A549 treated with Hydrocortisone at 1 μM for 4 hours (cell line): ENCODE data around the gene GALK2. TPM values are rescaled to one million over a fixed set of nuclear protein-coding genes. Genes with fewer than 3 reads are reported as not detected.

Source experiments
- total RNA-seq: library from RNA; stranded (reverse); fragments of 200-300 nt; extraction: Qiagen RNA extraction; gene quantifications from 5 replicates; pipeline ENCODE4 v1.2.3, GENCODE V29; 2022

GALK2 gene
- total RNA-seq = 18.7 to 27.1 TPM (median 19.5 TPM) in 5 replicates

DNA sequence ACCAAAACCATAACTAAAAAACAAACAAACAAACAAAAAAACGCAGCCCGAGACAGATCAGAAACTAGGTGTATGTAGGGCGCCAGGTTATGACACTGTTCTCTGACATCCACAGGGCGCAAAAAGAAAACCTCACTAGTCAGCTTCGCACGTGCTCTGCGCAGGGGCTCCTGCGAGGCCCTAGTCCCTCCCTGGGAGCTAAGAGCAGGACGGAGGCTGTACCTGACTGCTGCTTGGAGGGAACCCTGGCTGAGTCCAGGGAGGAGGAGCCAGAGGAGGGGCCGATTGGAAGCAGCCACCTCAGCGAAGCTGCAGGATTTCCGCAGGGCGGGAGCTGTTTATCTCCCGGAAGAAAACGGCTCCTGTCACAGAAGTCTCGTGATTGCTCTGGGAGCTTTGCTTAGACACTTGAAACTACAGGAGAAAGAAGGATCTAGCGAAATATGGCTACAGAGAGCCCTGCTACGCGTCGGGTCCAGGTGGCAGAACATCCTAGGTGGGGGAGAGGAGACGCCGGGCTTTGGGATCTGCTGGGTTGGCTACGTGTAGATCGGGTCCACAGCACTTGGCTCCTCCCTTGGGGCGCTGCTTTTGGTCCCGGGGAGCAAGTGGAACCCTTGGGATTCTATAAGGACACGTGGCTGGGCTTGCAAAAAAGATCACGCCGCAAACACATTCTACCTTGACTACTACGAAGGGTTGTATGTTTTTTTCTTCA is at the start of gene GALK2:
GALK2 (plus strand) TSS at position 368 of the 718 bp plus-strand sequence; CDS start at position 444, 76 bp downstream.

DNA sequence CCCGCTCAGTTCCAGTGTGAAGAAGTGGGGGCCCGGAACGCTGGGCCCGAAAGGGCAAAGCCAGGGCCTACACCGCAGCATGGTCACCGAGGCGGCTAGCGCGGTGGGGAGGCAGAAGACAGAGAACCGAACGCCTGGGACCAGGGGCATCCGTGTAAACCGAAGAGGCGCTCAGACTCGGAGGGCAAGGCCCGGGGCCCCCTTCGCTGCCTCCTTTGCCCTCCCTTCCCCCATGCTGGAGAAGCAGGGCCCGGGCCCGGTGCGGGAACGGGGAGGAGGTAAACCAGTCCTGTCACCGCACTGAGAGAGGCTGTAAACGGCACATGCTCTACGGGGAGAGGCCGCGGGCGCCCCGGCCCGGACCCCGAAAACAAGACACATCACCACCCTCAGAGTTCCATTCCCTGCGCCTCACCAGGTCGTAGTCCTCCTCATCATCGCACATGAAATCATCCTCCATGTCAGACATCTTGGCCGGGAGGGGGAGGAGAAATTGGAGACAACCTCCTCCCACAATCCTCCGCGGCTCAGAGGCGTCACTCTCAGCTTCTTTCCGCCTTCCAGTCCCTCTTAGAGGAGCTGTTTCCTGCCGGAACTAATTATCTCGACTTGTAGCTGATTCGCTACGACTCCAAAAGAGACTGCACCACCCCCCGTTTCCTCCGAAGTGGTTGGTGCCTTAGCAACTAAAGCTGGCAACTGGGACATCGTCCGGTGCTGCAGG is 14.8 kb upstream of the GALK2 start, which contains the start of gene COPS2:
COPS2 (minus strand) TSS at position 490 of the 724 bp plus-strand sequence; CDS start at position 469, 21 bp downstream.

Other genes with a start within 250 kb of the GALK2 start
- 0.60 to 0.93 TPM (median 0.86 TPM) in 5 replicates for gene SHC4, start 206.3 kb upstream of the GALK2 start, total RNA-seq
- gene SECISBP2L, start 123.8 kb upstream of the GALK2 start, total RNA-seq = 5.3 to 10.8 TPM (median 7.9 TPM) in 5 replicates
- gene COPS2, start 14.6 kb upstream of the GALK2 start, total RNA-seq = 53.1 to 99.3 TPM (median 57.9 TPM) in 5 replicates